Measurements from ENCODE around the gene CMPK2.
"Not testable (repeated sequence)": the region's sequence is repeated elsewhere in the genome, so short reads cannot be mapped to it uniquely, and the experiment has no call there.

CMPK2 gene, protein sequence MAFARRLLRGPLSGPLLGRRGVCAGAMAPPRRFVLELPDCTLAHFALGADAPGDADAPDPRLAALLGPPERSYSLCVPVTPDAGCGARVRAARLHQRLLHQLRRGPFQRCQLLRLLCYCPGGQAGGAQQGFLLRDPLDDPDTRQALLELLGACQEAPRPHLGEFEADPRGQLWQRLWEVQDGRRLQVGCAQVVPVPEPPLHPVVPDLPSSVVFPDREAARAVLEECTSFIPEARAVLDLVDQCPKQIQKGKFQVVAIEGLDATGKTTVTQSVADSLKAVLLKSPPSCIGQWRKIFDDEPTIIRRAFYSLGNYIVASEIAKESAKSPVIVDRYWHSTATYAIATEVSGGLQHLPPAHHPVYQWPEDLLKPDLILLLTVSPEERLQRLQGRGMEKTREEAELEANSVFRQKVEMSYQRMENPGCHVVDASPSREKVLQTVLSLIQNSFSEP

DNA sequence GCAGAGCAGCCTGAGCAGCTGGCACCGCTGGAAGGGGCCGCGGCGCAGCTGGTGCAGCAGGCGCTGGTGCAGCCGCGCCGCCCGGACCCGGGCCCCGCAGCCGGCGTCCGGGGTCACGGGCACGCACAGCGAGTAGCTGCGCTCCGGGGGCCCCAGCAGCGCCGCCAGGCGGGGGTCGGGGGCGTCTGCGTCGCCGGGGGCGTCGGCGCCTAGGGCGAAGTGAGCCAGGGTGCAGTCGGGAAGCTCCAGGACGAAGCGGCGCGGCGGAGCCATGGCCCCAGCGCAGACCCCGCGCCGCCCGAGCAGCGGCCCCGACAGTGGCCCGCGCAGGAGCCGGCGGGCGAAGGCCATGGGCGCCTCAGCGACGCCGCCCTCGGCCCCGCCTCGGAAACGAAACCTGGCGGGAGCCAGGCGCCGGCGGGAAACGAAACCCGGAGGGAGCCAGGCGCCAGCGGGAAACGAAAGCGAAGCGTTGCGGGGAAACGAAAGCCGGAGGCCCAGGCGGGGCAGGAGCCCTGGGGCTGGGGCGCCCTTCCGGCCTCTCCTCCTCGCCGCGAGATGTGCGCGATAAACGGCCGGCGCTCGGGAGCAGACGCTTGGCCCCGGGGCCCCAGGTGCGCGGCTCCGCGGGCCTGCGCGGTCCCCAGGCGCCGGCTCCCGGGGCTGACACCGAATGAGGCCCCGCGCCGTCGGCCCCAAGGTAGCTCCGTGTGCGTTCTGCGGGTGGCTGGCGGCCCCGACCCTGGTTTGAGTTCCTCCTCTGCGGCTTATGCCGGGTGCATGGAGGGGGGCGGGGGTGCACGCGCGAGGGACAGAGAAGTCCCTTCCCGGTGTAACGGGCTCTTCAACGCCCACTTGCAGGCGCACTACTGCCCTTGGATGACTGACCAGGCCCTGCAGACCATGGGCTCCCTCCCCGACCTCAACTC, at the start of gene CMPK2:
CMPK2 (minus strand) TSS at position 562 of the 929 bp plus-strand sequence; CDS start at position 351, 211 bp downstream.
- DNase-seq, result peak; percentile 84

DNA sequence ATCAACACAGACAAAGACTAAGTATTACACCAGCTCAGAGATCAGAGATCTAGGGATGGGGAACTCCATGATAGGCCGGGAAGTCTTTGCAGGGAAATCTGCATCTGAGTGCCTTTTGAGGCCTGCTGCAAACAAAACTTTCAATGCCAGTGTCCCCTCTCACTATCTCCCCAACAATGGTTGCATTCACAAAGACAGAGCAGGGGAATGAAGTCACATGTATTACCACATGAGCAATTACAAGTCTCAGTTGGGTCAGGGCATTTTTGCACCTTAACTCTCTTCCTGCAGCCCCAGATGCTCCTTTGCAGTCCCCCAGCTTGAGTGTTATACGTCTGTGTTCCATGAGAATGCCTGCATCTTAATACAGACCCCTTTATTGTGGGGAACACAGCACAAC, 49.7 kb upstream of the CMPK2 start:
- no peak for DNase-seq

DNA sequence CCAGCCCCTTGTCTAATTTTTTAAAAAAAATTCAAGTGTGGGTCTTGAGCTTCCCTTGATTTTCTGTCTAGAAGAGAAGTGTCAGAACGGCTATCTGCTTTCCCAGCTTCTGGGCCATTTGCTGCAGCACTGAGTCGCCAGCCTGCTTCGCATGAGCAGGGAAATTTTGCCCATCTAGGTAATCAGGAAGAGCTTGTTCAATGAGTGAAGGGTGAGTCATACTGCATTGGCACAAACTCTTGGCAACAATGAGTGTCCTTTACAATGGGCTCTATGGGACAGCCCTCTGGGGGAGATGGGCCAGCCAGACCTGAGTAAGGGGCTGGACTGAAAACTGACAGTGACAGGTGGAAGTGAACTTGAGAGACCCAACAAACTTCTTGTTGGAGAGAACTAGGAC, 49.1 kb upstream of the CMPK2 start:
- DNase-seq, result no peak

DNA sequence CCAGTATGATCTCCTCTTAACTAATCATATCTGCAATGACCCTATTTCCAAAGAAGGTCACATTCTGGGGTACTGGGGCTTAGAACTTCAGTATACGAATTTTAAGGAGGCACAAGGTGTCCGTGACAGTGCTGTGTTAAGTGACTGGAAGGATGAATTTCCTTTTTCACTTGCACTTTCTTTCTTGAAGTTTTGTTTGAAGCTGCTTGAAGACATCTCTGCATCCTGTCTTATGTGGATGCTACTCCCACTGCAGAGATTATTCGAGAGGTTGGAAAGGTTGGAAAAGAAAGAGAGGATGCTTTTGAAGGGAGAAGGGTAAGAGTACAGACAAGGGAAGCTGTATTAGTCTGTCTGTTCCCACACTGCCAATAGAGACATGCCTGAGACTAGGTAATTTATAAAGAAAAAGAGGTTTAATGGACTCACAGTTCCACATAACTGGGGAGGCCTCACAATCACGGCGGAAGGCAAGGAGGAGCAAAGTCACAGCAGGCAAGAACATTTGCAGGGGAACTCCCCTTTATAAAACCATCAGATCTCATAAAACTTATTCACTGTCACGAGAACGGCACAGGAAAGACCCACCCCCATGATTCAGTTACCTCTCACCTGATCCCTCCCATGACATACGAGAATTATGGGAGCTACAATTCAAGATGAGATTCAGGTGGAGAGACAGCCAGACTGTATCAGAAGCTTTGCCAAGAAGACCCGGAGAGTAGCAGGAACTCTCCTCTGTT, 47.9 kb upstream of the CMPK2 start:
- DNase-seq, result peak; percentile 52

DNA sequence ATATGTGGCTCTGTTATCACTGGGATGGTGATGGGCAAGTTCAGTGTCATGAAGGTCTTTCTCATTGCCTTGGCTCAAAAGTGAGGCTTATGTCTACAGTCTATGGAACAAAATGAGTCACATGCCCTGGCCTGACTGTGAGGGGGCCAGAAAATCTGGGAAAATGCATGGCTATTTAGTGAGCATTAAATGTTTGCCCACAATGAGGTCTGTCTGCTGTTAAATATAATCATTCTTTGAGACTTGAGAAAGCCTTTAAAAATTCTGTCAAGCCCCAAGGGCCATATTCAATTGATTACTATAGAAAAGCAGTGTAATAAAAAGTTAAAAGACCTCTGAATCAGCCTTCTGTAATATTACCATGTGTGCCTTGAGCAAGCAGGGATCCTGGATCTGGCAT, 46.0 kb upstream of the CMPK2 start:
- DNase-seq, result no peak

DNA sequence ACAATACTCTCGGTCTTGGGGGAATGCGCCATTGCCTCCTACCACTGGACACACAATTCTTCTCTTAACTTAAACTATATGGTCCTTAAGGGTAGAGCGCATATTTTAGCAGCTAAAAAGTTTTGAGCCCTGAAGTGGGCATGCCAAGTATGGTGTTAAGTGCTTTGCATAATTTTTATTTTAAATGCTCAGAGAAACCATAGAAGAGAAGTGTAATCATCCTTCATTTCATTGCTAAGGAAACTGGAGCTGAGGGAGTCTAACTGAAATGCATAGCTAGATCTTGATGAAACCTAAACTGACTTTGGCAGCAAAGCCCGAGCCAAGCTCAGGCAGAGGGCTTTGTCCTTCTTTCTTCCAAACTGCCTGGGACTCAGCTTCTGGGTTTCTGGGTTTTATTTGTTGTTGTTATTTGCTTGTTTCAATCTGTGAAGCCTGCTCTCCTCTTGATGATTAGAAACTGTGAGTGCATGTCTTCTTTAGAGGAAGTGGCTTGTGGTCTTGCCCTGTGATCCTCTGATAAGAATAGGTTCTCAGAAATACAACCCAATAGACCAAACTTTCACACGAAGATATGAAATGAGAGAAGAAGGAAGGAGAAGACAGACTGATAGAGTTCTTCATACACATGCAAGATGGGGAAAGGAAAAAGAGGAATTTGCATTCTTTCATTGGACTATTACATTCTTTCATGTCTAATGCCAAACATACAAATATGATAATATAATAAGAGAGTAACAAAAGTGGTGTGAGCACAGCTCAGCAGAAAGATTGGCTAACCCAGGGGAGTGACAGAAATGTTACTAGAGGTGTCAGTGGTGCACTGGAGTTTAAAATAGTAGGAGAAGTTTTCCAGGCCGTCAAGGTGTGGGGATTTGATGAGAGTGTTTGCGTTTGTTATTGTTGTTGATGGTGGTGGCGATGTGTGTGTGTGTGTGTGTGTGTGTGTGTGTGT, 44.0 kb upstream of the CMPK2 start:
- DNase-seq, result peak; percentile 72

DNA sequence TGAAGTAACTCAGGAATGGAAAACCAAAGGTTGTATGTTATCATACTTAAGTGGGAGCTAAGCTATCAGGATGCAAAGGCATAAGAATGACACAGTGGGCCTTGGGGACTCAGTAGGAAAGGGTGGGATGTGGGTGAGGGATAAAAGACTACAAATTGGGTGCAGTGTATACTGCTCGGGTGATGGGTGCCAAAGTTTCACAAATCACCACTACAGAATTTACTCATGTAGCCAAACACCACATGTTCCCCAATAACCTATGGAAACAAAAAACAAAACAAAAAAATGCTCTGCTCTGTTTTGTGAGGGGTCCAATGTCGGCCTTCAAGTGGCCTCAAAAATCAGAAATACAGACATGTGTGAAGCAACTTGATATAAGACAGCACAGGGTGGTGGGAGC, 42.6 kb upstream of the CMPK2 start:
- DNase-seq, result no peak

DNA sequence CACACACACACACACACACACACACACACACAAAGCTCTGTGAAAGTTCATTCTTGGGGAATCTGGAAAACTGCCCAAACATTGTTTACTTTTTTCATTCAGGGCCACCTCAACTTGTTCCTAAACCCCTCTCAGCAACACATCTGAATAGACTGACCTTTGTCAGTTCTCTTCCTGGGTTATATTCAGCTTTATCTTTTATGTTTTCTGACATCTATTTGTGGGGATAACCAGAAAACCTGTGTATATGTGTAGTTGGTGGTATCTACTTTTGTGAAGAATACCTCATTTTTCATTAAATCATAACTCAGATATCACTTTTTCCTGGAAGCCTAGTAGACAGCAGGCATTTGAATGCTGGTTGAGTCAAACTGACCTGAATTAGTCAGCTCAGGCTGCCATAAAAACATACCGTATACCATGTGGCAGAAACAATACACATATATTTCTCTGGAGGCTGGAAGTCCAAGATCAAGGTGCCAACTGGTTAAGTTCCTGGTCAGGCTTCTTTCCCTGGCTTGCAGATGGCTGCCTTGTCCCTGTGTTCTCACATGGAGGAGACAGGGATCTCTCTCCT, 40.5 kb upstream of the CMPK2 start:
- no peak for DNase-seq

DNA sequence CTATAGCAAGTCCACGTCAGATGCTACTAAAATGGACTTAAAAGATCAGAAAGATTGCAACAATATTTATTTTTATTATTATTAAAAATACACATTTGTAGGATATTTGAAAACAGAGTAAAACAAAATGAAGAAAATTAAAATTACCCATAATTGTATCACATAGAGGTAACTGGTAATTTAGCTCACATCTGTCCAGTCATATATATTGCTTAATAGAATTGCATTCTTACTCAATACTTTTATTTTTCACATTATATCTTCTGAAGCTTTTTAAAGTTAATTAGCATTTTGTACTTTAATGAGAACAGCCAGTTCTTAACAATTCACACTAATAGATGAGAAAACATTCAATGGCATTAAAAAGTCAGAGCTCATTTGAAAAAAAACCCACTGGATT, 40.0 kb upstream of the CMPK2 start:
- DNase-seq, result no peak

DNA sequence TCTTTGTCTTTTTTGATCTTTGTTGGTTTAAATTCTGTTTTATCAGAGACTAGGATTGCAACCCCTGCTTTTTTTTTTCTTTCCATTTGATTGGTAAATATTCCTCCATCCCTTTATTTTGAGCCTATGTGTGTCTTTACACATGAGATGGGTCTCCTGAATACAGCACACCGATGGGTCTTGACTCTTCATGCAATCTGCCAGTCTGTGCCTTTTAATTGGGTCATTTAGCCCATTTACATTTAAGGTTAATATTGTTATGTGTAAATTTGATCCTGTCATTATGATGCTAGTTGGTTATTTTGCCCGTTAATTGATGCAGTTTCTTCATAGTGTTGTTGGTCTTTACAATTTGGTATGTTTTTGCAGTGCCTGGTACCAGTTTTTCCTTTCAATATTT, 36.9 kb upstream of the CMPK2 start:
- DNase-seq, result not testable (repeated sequence)

DNA sequence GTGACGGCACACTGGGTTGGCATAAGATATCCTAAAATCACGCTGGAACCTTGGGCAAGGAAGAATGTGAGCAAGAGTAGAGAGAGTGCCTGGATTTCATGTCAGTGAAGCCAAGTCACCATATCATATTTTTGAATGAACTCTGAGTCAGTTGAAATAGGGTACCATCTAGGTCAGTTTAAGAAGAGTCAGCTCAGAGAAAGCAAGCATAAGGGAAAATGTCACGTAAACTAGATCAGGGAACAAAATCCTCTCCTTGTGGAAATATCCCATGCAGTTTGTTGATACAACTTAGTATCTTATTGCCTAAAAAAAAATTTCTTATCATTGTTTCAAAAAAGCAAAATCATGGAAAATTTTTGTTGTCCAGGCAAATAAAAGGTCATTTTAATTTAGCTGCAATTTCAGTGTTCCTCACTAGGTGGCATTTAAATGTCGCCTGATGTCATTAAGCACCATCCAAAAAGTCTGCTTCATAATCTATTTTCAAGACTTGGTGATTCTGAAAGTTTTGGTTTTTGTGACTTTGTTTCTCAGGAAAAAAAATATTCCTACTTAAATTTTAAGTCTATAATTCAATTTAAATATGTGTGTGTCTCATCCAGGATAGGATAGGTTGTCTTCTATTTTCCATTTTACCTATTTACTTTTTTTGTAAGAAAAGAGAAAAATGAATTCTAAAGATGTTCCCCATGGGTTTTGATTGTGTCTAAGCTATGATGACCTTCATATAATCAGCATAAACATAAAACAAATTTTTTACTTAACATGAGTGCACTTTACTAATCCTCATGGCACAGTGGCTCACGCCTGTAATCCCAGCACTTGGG, 31.4 kb upstream of the CMPK2 start:
- DNase-seq, result peak; percentile 61

DNA sequence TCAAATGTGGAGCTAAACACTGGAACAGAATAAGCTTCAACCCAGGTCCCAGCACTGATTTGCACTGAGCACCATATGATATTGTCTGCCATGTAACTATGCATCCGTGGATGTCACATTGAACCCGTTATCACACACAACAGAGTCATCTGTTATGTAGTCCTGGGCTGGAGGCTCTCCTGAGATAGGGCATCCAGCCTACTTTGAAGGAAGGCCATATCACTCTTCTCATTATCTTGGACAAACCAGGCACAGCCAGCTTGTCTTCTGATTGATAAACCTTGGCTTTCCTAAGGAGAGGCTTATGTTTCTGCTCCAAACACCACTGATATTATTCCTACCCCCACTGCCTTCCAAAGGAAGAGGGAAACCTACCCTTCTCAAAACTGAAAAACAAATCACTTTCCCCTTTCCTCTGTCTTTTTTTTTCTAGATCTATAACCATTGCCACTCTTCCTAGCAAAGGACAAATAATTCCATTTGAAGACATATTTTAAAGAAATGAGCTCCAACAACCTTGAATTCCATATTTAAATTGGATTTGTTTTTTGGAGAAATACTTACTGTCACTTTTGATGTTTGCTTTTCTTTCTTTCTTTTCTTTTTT, 28.3 kb upstream of the CMPK2 start:
- no peak for DNase-seq

DNA sequence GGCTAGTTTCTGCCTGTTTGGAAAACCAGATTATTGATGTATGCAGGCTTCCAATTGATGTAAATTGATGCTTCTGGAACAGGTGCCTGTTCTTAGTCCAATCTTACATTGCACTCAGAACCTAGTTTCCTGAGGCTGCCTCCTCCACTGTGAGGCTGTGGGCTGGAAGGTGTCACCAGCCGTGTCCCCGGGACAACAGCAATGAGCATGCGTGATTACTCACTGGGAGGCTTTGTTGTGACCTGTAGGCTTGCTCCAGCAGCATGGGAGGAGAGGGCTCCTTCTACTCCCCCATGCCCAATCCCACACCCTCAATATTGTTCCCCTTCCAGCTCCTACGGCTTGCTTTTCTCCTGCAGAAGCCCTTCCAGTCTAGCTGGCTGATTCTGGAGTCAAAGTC, 23.0 kb upstream of the CMPK2 start:
- no peak for DNase-seq

DNA sequence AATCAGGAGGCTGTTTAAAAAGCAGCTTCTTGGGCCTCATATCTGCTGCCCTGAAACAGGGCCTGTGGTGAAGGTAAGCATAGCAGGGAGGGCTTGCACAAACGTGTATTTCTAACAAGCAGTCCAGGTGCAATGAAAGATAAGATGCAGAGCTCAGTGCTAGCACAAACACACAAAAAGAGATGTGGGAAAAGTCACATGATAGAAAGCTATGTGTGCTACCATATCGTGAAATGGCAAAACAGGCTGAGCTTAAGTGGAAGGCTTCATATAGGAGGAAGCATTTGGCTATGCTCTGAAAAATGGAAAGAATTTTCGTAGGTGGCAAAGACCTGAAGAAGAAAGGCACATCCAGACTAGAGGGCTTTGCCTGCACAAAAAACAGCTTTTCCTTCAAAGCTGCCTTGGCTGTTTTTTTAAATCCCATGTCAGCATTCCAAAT, 22.1 kb upstream of the CMPK2 start:
- DNase-seq, result no peak

DNA sequence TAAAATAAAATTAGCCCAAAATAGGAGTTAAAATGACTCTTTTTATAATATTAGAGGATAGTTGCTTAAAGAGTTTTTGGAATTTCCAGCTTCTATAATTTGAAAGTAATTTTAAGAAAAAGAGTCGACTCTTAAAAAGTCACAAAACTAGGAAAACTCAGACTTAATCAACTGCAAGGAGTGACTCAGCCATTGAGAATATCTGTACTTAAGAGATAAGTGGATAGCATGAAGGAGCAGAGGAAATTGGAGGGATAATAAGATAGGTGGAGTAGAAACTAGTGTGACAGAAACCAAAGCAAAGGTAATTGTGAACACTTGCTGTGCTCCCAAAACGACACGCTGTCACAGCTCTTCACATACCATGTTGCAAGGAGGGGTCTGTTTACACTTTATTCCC, 20.3 kb upstream of the CMPK2 start:
- DNase-seq, result no peak

DNA sequence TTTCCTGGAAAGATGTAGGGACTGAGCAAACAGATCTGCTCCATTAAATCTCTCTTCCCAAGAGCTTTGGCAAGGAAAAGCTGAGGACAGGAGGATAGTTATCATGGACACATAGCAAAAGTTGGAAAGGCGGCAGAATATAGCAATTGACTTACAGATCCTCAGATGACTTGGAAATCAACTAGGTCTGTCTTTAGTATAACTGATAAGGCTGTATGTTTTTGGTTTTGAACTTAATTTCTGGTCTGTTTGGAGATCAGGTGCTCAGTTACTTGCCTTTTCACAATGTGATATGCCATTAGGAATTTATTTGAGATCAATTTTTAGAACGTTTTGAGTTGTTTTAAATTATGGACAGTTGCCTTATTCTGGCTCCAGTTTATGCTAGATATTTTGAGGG, 19.8 kb upstream of the CMPK2 start:
- no peak for DNase-seq

DNA sequence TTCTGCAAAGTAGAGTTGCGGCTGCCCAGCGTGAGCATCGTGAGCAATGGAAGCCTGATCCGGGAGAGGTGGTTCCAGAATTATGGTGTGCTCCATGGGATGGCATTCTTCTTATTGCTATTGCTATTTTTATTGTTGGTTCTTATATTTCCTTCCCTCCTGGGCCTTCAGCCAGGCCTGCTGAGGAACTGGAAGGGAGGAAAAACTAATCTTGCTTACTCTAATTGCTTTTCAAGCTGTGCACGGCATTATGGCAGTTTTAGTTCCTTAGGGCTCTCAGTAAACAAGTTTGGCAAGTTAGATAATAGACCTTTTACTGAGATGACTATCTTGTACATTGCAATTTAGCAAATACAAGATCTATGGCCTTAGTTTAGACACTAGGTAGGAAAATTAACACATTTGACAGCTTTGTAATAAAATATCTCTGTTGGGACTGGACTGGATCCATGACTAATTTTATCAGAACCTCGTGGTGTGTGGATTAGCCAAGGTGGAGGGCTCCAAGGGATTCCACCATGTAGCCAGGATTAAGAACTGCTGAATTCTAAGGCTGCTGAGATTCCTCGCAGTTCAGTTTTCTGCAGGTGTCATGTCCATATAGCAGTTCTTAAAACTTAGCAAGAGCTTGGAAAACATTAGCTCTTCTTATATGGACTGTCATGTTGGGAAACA, 17.9 kb upstream of the CMPK2 start:
- no peak for DNase-seq

DNA sequence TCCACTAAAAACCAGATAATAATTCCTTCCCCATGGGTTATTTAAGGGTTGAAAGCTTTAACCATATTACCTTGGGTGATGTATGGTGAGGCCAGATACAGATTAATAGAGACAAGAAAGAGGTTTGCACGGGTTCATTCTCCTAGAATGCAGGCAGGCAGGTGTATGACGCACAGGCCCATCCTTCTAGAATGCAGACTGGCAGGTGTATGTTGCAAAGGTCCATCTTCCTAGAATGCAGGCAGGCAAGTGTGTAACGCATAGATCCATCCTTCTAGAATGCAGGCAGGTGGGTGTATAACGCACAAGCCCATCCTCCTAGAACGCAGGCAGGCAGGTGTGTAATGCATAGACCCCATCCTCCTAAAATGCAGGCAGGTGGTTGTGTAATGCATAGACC, 15.8 kb upstream of the CMPK2 start:
- no peak for DNase-seq

DNA sequence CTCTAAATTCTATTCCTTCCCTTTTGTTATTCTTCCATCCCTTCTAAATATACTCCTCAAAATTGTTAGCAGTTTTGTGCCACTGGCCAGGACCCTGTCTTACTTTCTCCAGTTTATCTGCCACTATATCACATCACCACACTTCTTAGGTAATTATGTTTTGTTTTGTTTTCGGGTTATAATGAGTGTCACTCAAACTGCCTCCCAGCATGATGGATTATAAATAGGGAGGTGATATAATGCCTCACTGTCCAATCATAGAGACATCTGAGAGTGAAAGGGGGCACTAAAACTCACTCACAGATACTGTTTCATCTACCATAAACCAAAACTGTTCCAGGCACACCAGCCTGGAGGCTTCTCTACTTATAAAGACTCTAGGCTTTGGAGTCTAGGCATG, 15.3 kb upstream of the CMPK2 start:
- no peak for DNase-seq
